ENCODE data around the gene PDK1. TPM values are rescaled to one million over a fixed set of nuclear protein-coding genes. Genes with fewer than 3 reads are reported as not detected.

Gene PDK1
- total and polyA plus RNA-seq, 2 donors from 2014 or later = 4.6 to 19.2 TPM

GRCh38 chr2:172606285-172606684 lies 50.4 kb downstream of the PDK1 start:
- intact Hi-C loops (cut with DNase I) = no loop called here
- FAIRE-seq (no peak), DNase-seq (no peak)
- H3K27me3 ChIP-seq (ENCODE audit: control insufficient read depth, insufficient read depth, low read length) = no peaks in the 10 kb centered on the region
- H3K36me3 ChIP-seq (ENCODE audit: control insufficient read depth in 2 of 3, insufficient read depth in 3 of 3, low read length in 3 of 3) = no peaks in the 10 kb centered on the region
- H3K4me3 ChIP-seq (ENCODE audit: low read length in 3 of 3) = no peak overlapping the region
- H3K9ac ChIP-seq (ENCODE audit: low read length in 3 of 3) = no peak overlapping the region
- H3K27ac ChIP-seq (ENCODE audit: low read depth in 2 of 2, low read length in 2 of 2) = no peak overlapping the region
- no peak for TF ChIP-seq CTCF (IDR thresholded peaks at IDR 0.05; ENCODE audit: borderline replicate concordance, extremely low read depth, insufficient read depth)
- no peaks in the 10 kb centered on the region for H3K4me1 ChIP-seq (ENCODE audit: control insufficient read depth in 2 of 3, insufficient read depth in 2 of 3, low read depth in 1 of 3, low read length in 3 of 3)
- H3K9me3 ChIP-seq (ENCODE audit: control insufficient read depth in 2 of 3, insufficient read depth in 1 of 3, low read length in 3 of 3) = no peaks in the 10 kb centered on the region

- no peak for DNase-seq
- Histone ChIP-seq H3K4me3 (ENCODE audit: low read length in 3 of 3) (no peak overlapping the region), H3K36me3 (ENCODE audit: control insufficient read depth in 2 of 3, insufficient read depth in 3 of 3, low read length in 3 of 3) (no peaks in the 10 kb centered on the region), H3K9ac (ENCODE audit: low read length in 3 of 3) (no peak overlapping the region), H3K4me1 (ENCODE audit: control insufficient read depth in 2 of 3, insufficient read depth in 2 of 3, low read depth in 1 of 3, low read length in 3 of 3) (no peaks in the 10 kb centered on the region), H3K27me3 (ENCODE audit: control insufficient read depth, insufficient read depth, low read length) (no peaks in the 10 kb centered on the region), H3K9me3 (ENCODE audit: control insufficient read depth in 2 of 3, insufficient read depth in 1 of 3, low read length in 3 of 3) (no peaks in the 10 kb centered on the region), H3K27ac (ENCODE audit: low read depth in 2 of 2, low read length in 2 of 2) (no peak overlapping the region)
- no peak for FAIRE-seq
- no peak for TF ChIP-seq CTCF (IDR thresholded peaks at IDR 0.05; ENCODE audit: borderline replicate concordance, extremely low read depth, insufficient read depth)
- intact Hi-C loops (cut with DNase I) = no loop called here
These were observed 51.6 kb downstream of the PDK1 start for GRCh38 chr2:172607379-172607928.

GRCh38 chr2:172609488-172609887 lies 53.6 kb downstream of the PDK1 start:
- no peaks in the 10 kb centered on the region for H3K9me3 ChIP-seq (ENCODE audit: control insufficient read depth in 2 of 3, insufficient read depth in 1 of 3, low read length in 3 of 3)
- DNase-seq (no peak), FAIRE-seq (no peak)
- H3K27ac ChIP-seq (ENCODE audit: low read depth in 2 of 2, low read length in 2 of 2) = no peak overlapping the region
- TF ChIP-seq CTCF (IDR thresholded peaks at IDR 0.05; ENCODE audit: borderline replicate concordance, extremely low read depth, insufficient read depth) = no peak
- H3K9ac ChIP-seq (ENCODE audit: low read length in 3 of 3) = no peak overlapping the region
- H3K36me3 ChIP-seq (ENCODE audit: control insufficient read depth in 2 of 3, insufficient read depth in 3 of 3, low read length in 3 of 3) = no peaks in the 10 kb centered on the region
- no peaks in the 10 kb centered on the region for H3K27me3 ChIP-seq (ENCODE audit: control insufficient read depth, insufficient read depth, low read length)
- H3K4me3 ChIP-seq (ENCODE audit: low read length in 3 of 3) = no peak overlapping the region
- H3K4me1 ChIP-seq (ENCODE audit: control insufficient read depth in 2 of 3, insufficient read depth in 2 of 3, low read depth in 1 of 3, low read length in 3 of 3) = no peaks in the 10 kb centered on the region
- intact Hi-C loops (cut with DNase I) = no loop called here

- FAIRE-seq (no peak), DNase-seq (no peak)
- Histone ChIP-seq H3K27me3 (ENCODE audit: control insufficient read depth, insufficient read depth, low read length) (no peaks in the 10 kb centered on the region), H3K36me3 (ENCODE audit: control insufficient read depth in 2 of 3, insufficient read depth in 3 of 3, low read length in 3 of 3) (no peaks in the 10 kb centered on the region), H3K9ac (ENCODE audit: low read length in 3 of 3) (no peak overlapping the region), H3K9me3 (ENCODE audit: control insufficient read depth in 2 of 3, insufficient read depth in 1 of 3, low read length in 3 of 3) (no peaks in the 10 kb centered on the region), H3K27ac (ENCODE audit: low read depth in 2 of 2, low read length in 2 of 2) (no peak overlapping the region), H3K4me3 (ENCODE audit: low read length in 3 of 3) (no peak overlapping the region), H3K4me1 (ENCODE audit: control insufficient read depth in 2 of 3, insufficient read depth in 2 of 3, low read depth in 1 of 3, low read length in 3 of 3) (no peaks in the 10 kb centered on the region)
- TF ChIP-seq CTCF (IDR thresholded peaks at IDR 0.05; ENCODE audit: borderline replicate concordance, extremely low read depth, insufficient read depth) = no peak
- intact Hi-C loops (cut with DNase I) = no loop called here
These were observed 56.2 kb downstream of the PDK1 start for GRCh38 chr2:172612051-172612450.
